Muscle of leg (tissue), 11 donors: Measurements from ENCODE around the gene LAMA4. TPM values are rescaled to one million over a fixed set of nuclear protein-coding genes. Genes with fewer than 3 reads are reported as not detected.
A peak's percentile ranks its signal among the peaks of the same experiment; 100 is the strongest.
"Not testable (repeated sequence)": the region's sequence is repeated elsewhere in the genome, so short reads cannot be mapped to it uniquely, and the experiment has no call there.

Source experiments
- DNase-seq: peaks from one replicate; pipeline ENCODE4 v3.0.0; 2013
- H3K27ac ChIP-seq: one replicate; pipeline ENCODE4 v1.5.1; 2013; ENCODE audit warnings: mild to moderate bottlenecking, low read length, control low read depth
- H3K27me3 ChIP-seq: one replicate; pipeline ENCODE4 v1.6.1; 2013; ENCODE audit warnings: low read length; ENCODE audit not compliant: control insufficient read depth, insufficient read depth
- H3K36me3 ChIP-seq: one replicate; pipeline ENCODE4 v1.6.1; 2013; ENCODE audit warnings: low read length; ENCODE audit not compliant: control insufficient read depth, insufficient read depth
- H3K4me1 ChIP-seq: one replicate; pipeline ENCODE4 v1.6.1; 2013; ENCODE audit warnings: low read length; ENCODE audit not compliant: control insufficient read depth, insufficient read depth
- H3K4me3 ChIP-seq: one replicate; pipeline ENCODE4 v1.5.1; 2013; ENCODE audit warnings: low read length, control low read depth
- H3K9me3 ChIP-seq: replicated peaks from 2 replicates; pipeline ENCODE4 v1.6.1; 2013; ENCODE audit warnings: low read depth, low read length; ENCODE audit not compliant: control insufficient read depth
- WGBS: methylation state at CpG from one replicate; pipeline ENCODE4 v1.1.5; 2013; ENCODE audit warnings: missing lambda C conversion rate; ENCODE audit not compliant: insufficient coverage; 5-methylcytosine and 5-hydroxymethylcytosine counted together
- polyA plus RNA-seq, 8 donors: library from polyadenylated mRNA; unstranded; fragments of 120-200 nt; gene quantifications; one replicate each; pipeline versions ENCODE4 v1.2.1 to v1.2.3, GENCODE V29; 2013; ENCODE audit warnings: inconsistent platforms in 1 of 8, low replicate concordance in 1 of 8; ENCODE audit not compliant: insufficient read length in 8 of 8, insufficient read depth in 1 of 8
- total RNA-seq: library from RNA; stranded (reverse); fragments of 120-200 nt; gene quantifications from one replicate; pipeline ENCODE4 v1.2.4, GENCODE V29; 2013

Gene LAMA4
- total and polyA plus RNA-seq, 9 donors: 123 to 249 (median 188) TPM

DNA sequence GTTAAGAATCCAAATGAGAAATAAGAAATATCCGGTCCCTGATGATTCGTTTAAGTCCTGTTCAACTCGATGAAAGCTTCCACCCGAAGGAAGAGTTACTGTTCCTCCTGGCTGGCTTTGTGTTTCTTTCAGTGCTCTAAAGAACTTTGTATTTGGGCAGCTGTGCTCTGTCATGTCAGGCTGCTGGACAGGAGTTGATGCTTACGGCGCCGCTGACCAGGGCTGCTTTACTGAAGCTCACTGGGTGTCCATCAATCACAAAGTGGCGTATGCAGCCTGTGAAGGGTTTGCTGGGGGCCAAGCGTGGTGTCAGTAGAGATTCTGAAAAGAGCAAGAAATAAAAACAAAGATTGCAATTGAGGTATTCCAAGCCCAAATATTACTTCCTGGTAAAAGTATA lies 145.1 kb downstream of the LAMA4 start:
- DNase-seq: peak; percentile 24
- Histone ChIP-seq H3K27ac (no peak overlapping the region), H3K36me3 (peaks cover 29% of the 10 kb centered on the region)

DNA sequence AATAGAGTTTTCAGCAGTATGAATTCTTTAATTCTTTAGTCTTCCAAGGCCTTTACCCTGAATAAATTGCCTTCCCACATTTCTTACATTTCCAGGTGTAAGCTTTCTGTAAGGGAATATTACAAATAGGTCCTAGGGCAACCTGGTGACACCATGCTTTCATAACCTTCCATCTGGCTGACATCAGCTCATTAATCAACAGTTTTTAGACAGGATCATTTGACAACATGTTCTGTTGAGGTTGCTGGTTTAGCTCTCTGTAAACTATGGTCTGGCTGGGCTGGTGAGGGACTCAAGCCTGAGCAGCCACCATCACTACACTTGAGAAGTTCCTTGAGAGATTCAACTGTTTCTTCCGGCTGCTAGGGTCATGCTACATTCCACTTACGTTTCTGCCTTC lies 147.8 kb downstream of the LAMA4 start:
- 46% methylated on average over 2 of the region's 2 CpGs for WGBS
- H3K9me3 ChIP-seq: no peaks in the 10 kb centered on the region
- no peaks in the 10 kb centered on the region for H3K27me3 ChIP-seq
- no peaks in the 10 kb centered on the region for H3K4me1 ChIP-seq
- H3K36me3 ChIP-seq: peaks cover 22% of the 10 kb centered on the region
- H3K27ac ChIP-seq: no peak overlapping the region
- DNase-seq: no peak
- H3K4me3 ChIP-seq: no peak overlapping the region

More for the DNA sequence above, 145.1 kb downstream of the LAMA4 start:
- WGBS: 17% methylated on average over 1 of the region's 9 CpGs
- Histone ChIP-seq H3K9me3 (no peaks in the 10 kb centered on the region), H3K27me3 (no peaks in the 10 kb centered on the region), H3K4me1 (peaks cover 7% of the 10 kb centered on the region), H3K4me3 (no peak overlapping the region)

DNA sequence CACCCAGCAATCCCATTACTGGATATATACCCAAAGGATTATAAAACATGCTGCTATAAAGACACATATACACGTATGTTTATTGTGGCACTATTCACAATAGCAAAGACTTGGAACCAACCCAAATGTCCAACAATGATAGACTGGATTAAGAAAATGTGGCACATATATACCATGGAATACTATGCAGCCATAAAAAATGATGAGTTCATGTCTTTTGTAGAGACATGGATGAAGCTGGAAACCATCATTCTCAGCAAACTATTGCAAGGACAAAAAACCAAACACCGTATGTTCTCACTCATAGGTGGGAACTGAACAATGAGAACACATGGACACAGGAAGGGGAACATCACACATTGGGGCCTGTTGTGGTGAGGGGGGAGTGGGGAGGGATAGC lies 148.3 kb downstream of the LAMA4 start:
- H3K4me3 ChIP-seq, DNase-seq, H3K27ac ChIP-seq, H3K9me3 ChIP-seq, H3K4me1 ChIP-seq, H3K27me3 ChIP-seq: not testable (repeated sequence)
- WGBS: no CpG with 5 or more reads among the region's 2 CpGs
- H3K36me3 ChIP-seq: peaks cover 24% of the 10 kb centered on the region

DNA sequence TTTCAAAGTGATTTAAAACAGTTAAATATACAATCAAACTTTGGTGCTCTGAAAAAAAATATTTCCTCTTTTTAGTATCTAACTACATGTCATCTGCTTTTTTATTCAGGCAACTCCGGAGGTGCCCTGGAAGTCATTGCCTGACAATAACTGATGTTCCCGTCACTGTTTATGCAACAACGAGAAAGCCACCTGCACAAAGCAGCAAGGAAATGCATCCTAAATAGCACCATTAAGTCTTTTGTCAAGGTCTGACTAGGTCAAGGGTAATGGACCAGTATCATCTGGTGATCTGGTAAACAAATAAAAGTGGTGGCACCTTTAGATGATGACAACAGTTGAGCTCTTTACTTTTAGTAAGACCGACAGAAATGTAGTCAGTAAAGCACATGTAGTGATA lies 153.8 kb downstream of the LAMA4 start:
- peak; percentile 25 for DNase-seq
- Histone ChIP-seq H3K9me3 (no peaks in the 10 kb centered on the region), H3K27ac (peak overlapping the region; percentile 11)

DNA sequence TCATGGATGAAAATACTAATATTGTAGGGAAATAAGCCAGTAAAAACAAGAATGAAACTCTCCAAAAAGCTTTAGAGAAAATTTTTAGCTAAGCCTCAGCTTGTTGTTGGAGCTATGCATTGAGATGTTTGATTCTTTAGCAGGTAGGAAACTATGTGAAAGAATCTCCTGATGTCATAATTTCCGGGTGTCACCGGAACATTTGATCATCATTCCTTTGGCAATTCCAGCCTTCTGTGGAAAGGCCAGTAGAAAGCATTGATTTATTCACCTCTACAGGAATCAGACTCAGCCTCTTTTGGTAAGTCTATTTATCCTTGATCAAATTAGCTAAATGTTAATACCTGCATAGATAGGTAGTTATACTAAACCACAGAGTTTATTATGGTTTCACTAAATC lies 157.5 kb downstream of the LAMA4 start:
- Histone ChIP-seq H3K4me3 (no peak overlapping the region), H3K27me3 (no peaks in the 10 kb centered on the region), H3K9me3 (no peaks in the 10 kb centered on the region), H3K4me1 (no peaks in the 10 kb centered on the region), H3K27ac (no peak overlapping the region), H3K36me3 (peaks cover 6% of the 10 kb centered on the region)
- no CpG with 5 or more reads among the region's 2 CpGs for WGBS
- DNase-seq: no peak

More for the DNA sequence above, 153.8 kb downstream of the LAMA4 start:
- Histone ChIP-seq H3K4me1 (no peaks in the 10 kb centered on the region), H3K36me3 (peaks cover 8% of the 10 kb centered on the region), H3K4me3 (no peak overlapping the region), H3K27me3 (no peaks in the 10 kb centered on the region)
- WGBS: 67% methylated on average over 1 of the region's 4 CpGs

DNA sequence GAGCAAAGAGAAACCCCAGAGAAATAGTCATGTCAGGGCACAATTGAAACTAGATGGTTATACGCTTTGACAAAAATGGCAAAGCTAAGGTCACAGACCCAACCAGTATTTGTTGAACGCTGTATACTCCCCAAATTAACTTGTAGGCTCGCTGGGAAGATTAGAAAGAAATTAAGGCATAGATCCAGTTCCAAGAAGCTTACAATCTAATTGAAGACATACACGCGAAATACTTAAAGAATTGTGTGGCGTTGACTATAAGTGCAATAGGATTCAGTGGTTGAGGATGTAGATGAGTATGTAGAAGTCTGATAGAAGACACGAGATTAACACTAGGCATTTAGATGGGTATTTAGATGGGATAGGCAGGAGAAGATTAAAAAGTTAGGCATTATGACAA lies 166.5 kb downstream of the LAMA4 start:
- no CpG with 5 or more reads among the region's 7 CpGs for WGBS
- DNase-seq: no peak
- H3K27ac ChIP-seq: peak overlapping the region; percentile 96
- H3K36me3 ChIP-seq: peaks cover 5% of the 10 kb centered on the region
- H3K4me1 ChIP-seq: no peaks in the 10 kb centered on the region
- no peaks in the 10 kb centered on the region for H3K9me3 ChIP-seq
- peak overlapping the region; percentile 89 for H3K4me3 ChIP-seq
- H3K27me3 ChIP-seq: no peaks in the 10 kb centered on the region

DNA sequence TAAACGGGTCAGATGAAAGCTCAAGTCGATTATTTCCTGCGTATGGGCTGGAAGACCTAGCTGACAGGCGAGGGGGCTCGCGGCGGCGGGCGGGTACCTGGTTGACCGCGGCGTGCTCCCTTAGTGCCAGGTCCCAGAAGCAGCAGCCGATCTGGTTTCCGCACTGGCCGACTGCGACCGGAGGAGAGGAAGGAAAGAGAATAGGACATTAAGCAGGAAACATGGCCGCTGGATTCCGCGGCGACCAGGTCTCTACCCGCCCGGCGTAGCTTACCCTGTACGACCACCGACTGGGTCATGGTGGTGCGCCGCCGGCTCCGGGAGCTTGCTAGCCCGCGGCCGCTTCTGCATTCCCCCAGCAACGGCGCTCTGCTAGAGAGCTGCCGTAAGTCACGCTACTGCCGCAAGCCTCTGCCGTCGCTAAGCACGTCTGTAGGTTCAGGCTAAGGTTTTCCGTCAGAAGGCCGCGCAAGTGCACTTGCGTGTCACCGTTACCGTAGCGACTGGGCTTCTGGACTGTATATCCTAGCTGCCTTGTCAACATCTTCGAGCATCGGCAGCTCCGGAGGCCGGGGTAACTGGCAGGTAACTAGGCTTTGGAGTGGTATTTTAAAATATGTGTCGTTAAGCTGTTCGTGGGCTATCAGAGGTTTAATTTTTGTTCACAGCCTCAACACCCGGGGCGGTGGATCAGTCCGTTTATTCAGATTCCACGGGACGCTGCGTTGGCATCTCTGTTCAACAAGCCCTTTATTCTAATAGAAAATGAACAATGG lies 167.0 kb downstream of the LAMA4 start, which contains the start of the genes FAM229B and TUBE1:
FAM229B (plus strand) TSS at position 456 of the 776 bp plus-strand sequence. CDS start 11,693 bp downstream, outside the sequence.
TUBE1 (minus strand) TSS at position 347 of the 776 bp plus-strand sequence; CDS start at position 299, 48 bp downstream.
- H3K4me3 ChIP-seq: peak within 1 kb of the TSS; percentile 89
- H3K36me3 ChIP-seq: peaks cover 5% of the 10 kb centered on the region
- no peaks in the 10 kb centered on the region for H3K27me3 ChIP-seq
- H3K4me1 ChIP-seq: no peaks in the 10 kb centered on the region
- 0% methylated on average over 52 of the region's 60 CpGs for WGBS
- H3K27ac ChIP-seq: peak within 1 kb of the TSS; percentile 96
- H3K9me3 ChIP-seq: no peaks in the 10 kb centered on the region
- DNase-seq: peak; percentile 99

DNA sequence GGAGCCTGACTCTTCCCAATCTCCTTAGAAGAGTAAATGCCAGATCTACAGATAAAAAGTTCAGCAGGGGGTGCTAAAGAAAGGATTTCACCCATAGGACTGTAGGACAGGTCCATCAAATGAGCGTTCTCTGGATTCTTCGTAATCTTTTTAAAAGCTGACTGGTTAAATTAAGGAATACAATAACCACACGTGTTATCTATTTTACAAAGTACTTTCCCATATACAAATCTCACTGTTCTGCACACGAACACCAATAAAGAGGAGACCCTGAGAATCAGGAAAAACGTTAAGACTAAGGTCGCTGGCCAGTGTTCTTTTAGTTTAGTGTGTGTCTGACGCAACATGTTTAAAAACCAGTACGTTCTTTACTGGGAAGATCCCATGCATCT lies 167.6 kb downstream of the LAMA4 start:
- Histone ChIP-seq H3K36me3 (peaks cover 5% of the 10 kb centered on the region), H3K4me3 (peak overlapping the region; percentile 89), H3K27me3 (no peaks in the 10 kb centered on the region), H3K27ac (peak overlapping the region; percentile 96), H3K4me1 (no peaks in the 10 kb centered on the region), H3K9me3 (no peaks in the 10 kb centered on the region)
- DNase-seq: peak; percentile 85
- WGBS: 0% methylated on average over 4 of the region's 8 CpGs

DNA sequence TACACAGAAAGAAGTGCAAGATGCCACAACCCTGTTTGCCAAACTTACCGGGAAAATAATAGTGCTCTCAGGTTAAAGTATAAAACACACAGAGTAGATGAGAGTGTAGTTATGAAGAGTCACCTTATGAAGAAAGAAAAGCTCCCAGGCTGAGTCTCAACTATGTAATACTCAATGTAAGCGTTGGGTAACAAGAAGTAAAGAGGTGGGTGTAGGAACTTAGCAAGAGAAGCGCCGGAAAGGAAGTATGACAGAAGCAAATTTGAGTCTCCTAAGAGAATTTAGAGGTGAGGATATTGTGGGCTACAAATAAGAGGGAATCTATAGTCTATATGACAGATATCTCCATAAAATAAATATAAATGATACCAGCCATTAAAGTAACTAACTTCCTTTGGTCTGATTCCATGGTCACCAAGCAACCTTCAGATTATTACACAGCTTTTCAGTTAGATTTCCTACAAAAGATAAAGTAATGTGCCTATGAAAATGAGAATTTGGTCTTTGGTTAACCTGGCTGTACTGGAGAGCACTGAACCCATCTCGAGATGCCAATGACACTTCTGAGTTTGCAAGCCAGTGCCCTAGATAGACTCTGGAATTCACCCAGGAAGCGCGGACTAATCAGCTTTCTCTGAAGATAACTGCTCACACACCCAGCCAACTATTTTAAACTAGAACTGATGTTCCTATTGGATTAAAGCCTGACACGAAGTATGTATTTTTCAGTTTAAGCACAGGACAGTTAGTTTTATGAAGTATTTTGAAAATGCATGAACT lies 168.9 kb downstream of the LAMA4 start:
- Histone ChIP-seq H3K9me3 (no peaks in the 10 kb centered on the region), H3K36me3 (peaks cover 5% of the 10 kb centered on the region), H3K4me3 (no peak overlapping the region), H3K4me1 (no peaks in the 10 kb centered on the region), H3K27me3 (no peaks in the 10 kb centered on the region), H3K27ac (no peak overlapping the region)
- peak; percentile 17 for DNase-seq
- WGBS: 85% methylated on average over 3 of the region's 8 CpGs

DNA sequence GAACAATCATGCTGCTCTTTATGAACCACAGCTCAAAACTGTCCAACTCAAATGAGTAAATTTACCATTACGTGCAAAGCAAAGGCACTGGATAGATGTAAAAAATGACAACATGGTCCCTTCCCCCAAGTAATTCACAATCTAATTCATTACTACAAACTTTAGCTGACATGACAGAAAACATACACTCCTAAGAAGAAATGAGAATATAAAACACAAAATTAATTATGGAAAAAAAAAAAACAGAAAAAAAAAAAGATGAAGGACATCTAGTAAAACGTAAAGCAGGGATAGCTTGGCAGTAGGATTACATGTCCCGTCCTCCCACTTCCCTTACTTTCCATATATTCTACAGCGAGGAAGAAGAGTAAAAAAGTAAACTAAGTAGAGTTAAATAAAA lies 172.8 kb downstream of the LAMA4 start:
- Histone ChIP-seq H3K36me3 (peaks cover 8% of the 10 kb centered on the region), H3K27ac (no peak overlapping the region), H3K4me3 (no peak overlapping the region), H3K9me3 (no peaks in the 10 kb centered on the region), H3K4me1 (no peaks in the 10 kb centered on the region), H3K27me3 (no peaks in the 10 kb centered on the region)
- no CpG with 5 or more reads among the region's 4 CpGs for WGBS
- DNase-seq: no peak
